Sigmoid colon (tissue), 7 donors: ENCODE measurements around the gene TMEM106C. TPM values are rescaled to one million over a fixed set of nuclear protein-coding genes. Genes with fewer than 3 reads are reported as not detected.

Experiments used
- DNase-seq: peaks from one replicate; pipeline ENCODE4 v3.0.0-alpha.2; 2019
- H3K27ac ChIP-seq, 4 donors: fragments of 200-600 bp; sonication (generic); one replicate each; pipeline ENCODE4 v1.5.1; 2016 to 2019; ENCODE audit warnings: mild to moderate bottlenecking in 1 of 4
- H3K27me3 ChIP-seq, 3 donors: fragments of 200-600 bp; sonication (generic); one replicate each; pipeline ENCODE4 v1.5.1; 2019; ENCODE audit warnings: mild to moderate bottlenecking in 1 of 3
- H3K36me3 ChIP-seq, 4 donors: fragments of 200-600 bp; sonication (generic); one replicate each; pipeline ENCODE4 v1.5.1; 2016 to 2019
- H3K4me1 ChIP-seq, 4 donors: fragments of 200-600 bp; sonication (generic); one replicate each; pipeline ENCODE4 v1.5.1; 2017 to 2019
- H3K4me3 ChIP-seq, 4 donors: fragments of 200-600 bp; sonication (generic); one replicate each; pipeline ENCODE4 v1.5.1; 2017 to 2019; ENCODE audit warnings: mild to moderate bottlenecking in 2 of 4, moderate library complexity in 1 of 4
- H3K9me3 ChIP-seq, 4 donors: fragments of 200-600 bp in 3 of 4; sonication (generic) in 3 of 4; one replicate each; pipeline versions ENCODE4 v1.5.1 to v1.6.1; 2013 to 2019
- EP300 ChIP-seq, 4 donors: sonication (generic); formaldehyde crosslinking; IDR thresholded peaks; one replicate each; pipeline ENCODE4 v1.6.1; 2017; ENCODE audit warnings: antibody characterized with exemption in 4 of 4
- POLR2A ChIP-seq, 2 donors: fragments of 450-650 bp; IDR thresholded peaks; one replicate each; pipeline ENCODE4 v1.6.1; 2016; ENCODE audit warnings: antibody characterized with exemption in 2 of 2, mild to moderate bottlenecking in 2 of 2, moderate library complexity in 2 of 2
- POLR2AphosphoS5 ChIP-seq, 4 donors: sonication (generic); formaldehyde crosslinking; IDR thresholded peaks; one replicate each; pipeline ENCODE4 v1.6.1; 2017; ENCODE audit warnings: antibody characterized with exemption in 4 of 4
- WGBS, 2 donors: extraction: QIAGEN DNeasy Blood & Tissue Kit; methylation state at CpG; one replicate each; pipeline ENCODE4 v1.1.7; 2013; 5-methylcytosine and 5-hydroxymethylcytosine counted together
- intact Hi-C: fragments of 100-400 bp; cut with DNase I; formaldehyde crosslinking; loops from one replicate; pipeline ENCODE4 v1.15.1; 2023
- polyA plus RNA-seq, 3 donors: library from polyadenylated mRNA; stranded (reverse); fragments of 200-250 nt; gene quantifications; one replicate each; pipeline ENCODE4 v1.2.3, GENCODE V29; 2013
- total RNA-seq, 4 donors: library from RNA; depleted of rRNA; stranded (reverse); fragments of >200 nt; gene quantifications; one replicate each; pipeline ENCODE4 v1.1.0, GENCODE V29; 2016
- TF ChIP-seq, protein P1 (sequence below), 4 experiments: fragments of 450-650 bp in 3 of 4; fragments of 200-600 bp in 1 of 4; IDR thresholded peaks; one replicate each; pipeline ENCODE4 v1.5.1; 2016 to 2019; ENCODE audit warnings: antibody characterized with exemption in 4 of 4, mild to moderate bottlenecking in 3 of 4, moderate library complexity in 2 of 4
- donor health status: healthy with polysubstance abuse.
- donor health status: Bipolar disorder and iron deficiency.
- donor health status: healthy.

Gene TMEM106C
- total and polyA plus RNA-seq, 7 donors, result 46.2 to 199 (median 122) TPM

- H3K36me3 ChIP-seq, result peaks cover 0 to 40% (median 12%) of the 10 kb centered on the region in 4 donors
- intact Hi-C loops, result loop anchor here (10.0 kb wide), 1 partner anchor 197 kb away; no protein-coding TSS in a partner anchor
- 58 to 60% methylated on average over 5 of the region's 5 CpGs for WGBS, 2 donors
Observed at GRCh38 chr12:47967461-47968321, 4.3 kb downstream of the TMEM106C start.

DNA sequence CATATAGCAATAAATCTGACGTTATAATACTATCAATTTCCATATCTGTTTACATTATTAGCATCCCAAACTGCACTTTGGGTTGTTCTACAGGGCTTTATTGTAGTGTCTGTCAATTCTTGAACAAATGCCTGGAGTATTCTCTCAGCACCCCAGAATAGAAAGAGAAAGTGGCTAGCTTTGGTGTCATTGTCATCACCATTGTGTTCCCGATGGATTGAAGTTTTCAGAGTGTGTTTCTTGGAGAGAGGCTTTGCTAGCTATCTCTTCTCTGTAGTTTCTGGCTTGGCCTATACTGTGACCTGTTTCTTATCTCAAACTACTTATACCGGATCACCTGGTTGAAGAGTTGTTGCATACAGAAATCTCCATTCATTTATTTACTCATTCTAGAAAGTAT is 6.4 kb downstream of the TMEM106C start:
- H3K36me3 ChIP-seq, result peaks cover 0 to 40% (median 12%) of the 10 kb centered on the region in 4 donors
- DNase-seq, result no peak
- intact Hi-C loops, result loop anchor here (10.0 kb wide), 1 partner anchor 195 kb away; no protein-coding TSS in a partner anchor
- H3K27me3 ChIP-seq, result no peaks in the 10 kb centered on the region
- 60 to 74% methylated on average over 3 of the region's 3 CpGs for WGBS, 2 donors
- H3K9me3 ChIP-seq, result no peaks in the 10 kb centered on the region
- no peak overlapping the region for H3K4me3 ChIP-seq
- no peak for TF ChIP-seq POLR2AphosphoS5 (IDR thresholded peaks at IDR 0.05)
- no peak for TF ChIP-seq EP300 (IDR thresholded peaks at IDR 0.05)
- no peak for TF ChIP-seq POLR2A (IDR thresholded peaks at IDR 0.05)
- TF ChIP-seq, protein P1, sequence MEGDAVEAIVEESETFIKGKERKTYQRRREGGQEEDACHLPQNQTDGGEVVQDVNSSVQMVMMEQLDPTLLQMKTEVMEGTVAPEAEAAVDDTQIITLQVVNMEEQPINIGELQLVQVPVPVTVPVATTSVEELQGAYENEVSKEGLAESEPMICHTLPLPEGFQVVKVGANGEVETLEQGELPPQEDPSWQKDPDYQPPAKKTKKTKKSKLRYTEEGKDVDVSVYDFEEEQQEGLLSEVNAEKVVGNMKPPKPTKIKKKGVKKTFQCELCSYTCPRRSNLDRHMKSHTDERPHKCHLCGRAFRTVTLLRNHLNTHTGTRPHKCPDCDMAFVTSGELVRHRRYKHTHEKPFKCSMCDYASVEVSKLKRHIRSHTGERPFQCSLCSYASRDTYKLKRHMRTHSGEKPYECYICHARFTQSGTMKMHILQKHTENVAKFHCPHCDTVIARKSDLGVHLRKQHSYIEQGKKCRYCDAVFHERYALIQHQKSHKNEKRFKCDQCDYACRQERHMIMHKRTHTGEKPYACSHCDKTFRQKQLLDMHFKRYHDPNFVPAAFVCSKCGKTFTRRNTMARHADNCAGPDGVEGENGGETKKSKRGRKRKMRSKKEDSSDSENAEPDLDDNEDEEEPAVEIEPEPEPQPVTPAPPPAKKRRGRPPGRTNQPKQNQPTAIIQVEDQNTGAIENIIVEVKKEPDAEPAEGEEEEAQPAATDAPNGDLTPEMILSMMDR (IDR thresholded peaks at IDR 0.05), result no peak
- peaks cover 0 to 8% (median 0%) of the 10 kb centered on the region in 4 donors for H3K4me1 ChIP-seq
- H3K27ac ChIP-seq, result no peak overlapping the region

More at GRCh38 chr12:47967461-47968321, 4.3 kb downstream of the TMEM106C start:
- peaks cover 0 to 22% (median 14%) of the 10 kb centered on the region in 4 donors for H3K4me1 ChIP-seq
- H3K9me3 ChIP-seq, result no peaks in the 10 kb centered on the region
- H3K27ac ChIP-seq, result no peak overlapping the region
- H3K4me3 ChIP-seq, result no peak overlapping the region
- DNase-seq, result peak; percentile 59
- no peaks in the 10 kb centered on the region for H3K27me3 ChIP-seq
- TF ChIP-seq EP300 (IDR thresholded peaks at IDR 0.05) (no peak), POLR2A (IDR thresholded peaks at IDR 0.05) (no peak), POLR2AphosphoS5 (IDR thresholded peaks at IDR 0.05) (no peak)
- TF ChIP-seq, protein P1 (IDR thresholded peaks at IDR 0.05), result no peak

DNA sequence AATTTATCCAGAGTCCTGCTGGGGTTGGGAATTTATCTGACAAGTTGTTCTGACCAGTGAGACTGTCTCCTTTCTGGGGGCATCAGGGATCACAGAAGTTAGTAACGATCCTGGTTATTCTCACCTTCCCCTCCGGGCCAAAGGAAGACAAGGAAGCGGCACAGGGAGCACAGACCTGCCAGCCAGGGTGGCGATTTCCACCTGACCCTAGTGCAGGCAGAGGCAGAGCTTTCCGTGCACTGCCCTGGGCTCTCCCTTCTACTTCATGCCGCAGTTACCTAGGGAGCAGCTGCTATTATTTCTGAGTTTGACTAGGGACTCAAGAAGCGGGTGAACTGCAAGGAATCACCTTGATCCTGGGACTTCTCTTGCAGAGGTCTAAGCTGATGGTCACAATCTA is 7.4 kb downstream of the TMEM106C start:
- TF ChIP-seq EP300 (IDR thresholded peaks at IDR 0.05) (no peak), POLR2A (IDR thresholded peaks at IDR 0.05) (no peak), POLR2AphosphoS5 (IDR thresholded peaks at IDR 0.05) (no peak)
- TF ChIP-seq, protein P1 (IDR thresholded peaks at IDR 0.05), result no peak
- 93 to 94% methylated on average over 7 of the region's 7 CpGs for WGBS, 2 donors
- Histone ChIP-seq H3K27ac (no peak overlapping the region), H3K4me1 (no peaks in the 10 kb centered on the region), H3K36me3 (peaks cover 0 to 39% (median 11%) of the 10 kb centered on the region in 4 donors), H3K9me3 (no peaks in the 10 kb centered on the region), H3K4me3 (no peak overlapping the region), H3K27me3 (no peaks in the 10 kb centered on the region)
- intact Hi-C loops, result no loop called here
- DNase-seq, result no peak

DNA sequence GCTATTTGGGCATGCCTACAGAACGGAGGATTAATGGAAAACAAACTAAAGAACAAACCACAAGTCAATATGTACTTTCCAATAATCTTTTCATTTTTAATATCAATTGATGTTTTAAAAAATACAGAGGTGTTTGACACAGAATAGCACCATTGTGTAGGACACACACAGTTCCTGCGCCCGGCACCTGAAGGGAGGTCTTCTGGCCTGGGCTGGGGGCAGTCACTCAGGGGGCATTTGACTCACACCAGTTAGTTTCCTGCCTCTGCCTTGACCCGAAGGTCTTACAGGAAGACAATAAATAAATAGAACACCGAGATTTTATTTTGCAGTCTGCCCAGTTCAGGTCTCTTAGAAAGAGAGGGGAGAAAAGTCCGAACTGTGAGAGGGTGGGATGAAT is 9.5 kb downstream of the TMEM106C start:
- H3K36me3 ChIP-seq, result peaks cover 0 to 21% (median 6%) of the 10 kb centered on the region in 4 donors
- no peaks in the 10 kb centered on the region for H3K4me1 ChIP-seq
- no peak overlapping the region for H3K4me3 ChIP-seq
- H3K27ac ChIP-seq, result no peak overlapping the region
- H3K27me3 ChIP-seq, result no peaks in the 10 kb centered on the region
- no peaks in the 10 kb centered on the region for H3K9me3 ChIP-seq
- DNase-seq, result no peak
- TF ChIP-seq POLR2AphosphoS5 (IDR thresholded peaks at IDR 0.05) (no peak), POLR2A (IDR thresholded peaks at IDR 0.05) (no peak), EP300 (IDR thresholded peaks at IDR 0.05) (no peak)
- TF ChIP-seq, protein P1 (IDR thresholded peaks at IDR 0.05), result no peak
- 81 to 84% methylated on average over 6 of the region's 6 CpGs for WGBS, 2 donors
- intact Hi-C loops, result no loop called here
